GM19395 (cell line): ENCODE data around the gene CPEB4.

Source experiments
- ATAC-seq: cut with Tn5 transposase; IDR thresholded peaks from one replicate; pipeline ENCODE4 v1.9.1; 2021; ENCODE audit warnings: mild to moderate bottlenecking, moderate library complexity; ENCODE audit not compliant: unreplicated experiment

CPEB4 gene

GRCh38 chr5:173911623-173912022 is 23.5 kb downstream of the CPEB4 start:
- no peak for ATAC-seq

- no peak for ATAC-seq
Observed at GRCh38 chr5:173913686-173914321, 25.7 kb downstream of the CPEB4 start.

GRCh38 chr5:173915310-173916014 is 27.3 kb downstream of the CPEB4 start:
- no peak for ATAC-seq

GRCh38 chr5:173916233-173916632 is 28.1 kb downstream of the CPEB4 start:
- no peak for ATAC-seq

GRCh38 chr5:173917788-173918786 is 29.9 kb downstream of the CPEB4 start:
- peak; percentile 95 for ATAC-seq

GRCh38 chr5:173919443-173919842 is 31.3 kb downstream of the CPEB4 start:
- ATAC-seq: no peak

GRCh38 chr5:173920024-173920753 is 32.0 kb downstream of the CPEB4 start:
- ATAC-seq: no peak

- no peak for ATAC-seq
Observed at GRCh38 chr5:173920866-173921555, 32.9 kb downstream of the CPEB4 start.

- ATAC-seq: no peak
Observed at GRCh38 chr5:173922527-173922926, 34.4 kb downstream of the CPEB4 start.

GRCh38 chr5:173923218-173924095 is 35.3 kb downstream of the CPEB4 start:
- ATAC-seq: no peak

- ATAC-seq: no peak
Observed at GRCh38 chr5:173924899-173925298, 36.8 kb downstream of the CPEB4 start.

- ATAC-seq: no peak
Observed at GRCh38 chr5:173925449-173926071, 37.4 kb downstream of the CPEB4 start.

GRCh38 chr5:173926359-173926758 is 38.2 kb downstream of the CPEB4 start:
- ATAC-seq: no peak

- ATAC-seq: no peak
Observed at GRCh38 chr5:173928871-173929574, 40.9 kb downstream of the CPEB4 start.

- ATAC-seq: no peak
Observed at GRCh38 chr5:173932695-173933139, 44.6 kb downstream of the CPEB4 start.

- no peak for ATAC-seq
Observed at GRCh38 chr5:173933901-173934300, 45.8 kb downstream of the CPEB4 start.

- no peak for ATAC-seq
Observed at GRCh38 chr5:173935396-173935795, 47.2 kb downstream of the CPEB4 start.

GRCh38 chr5:173940269-173940668 is 52.1 kb downstream of the CPEB4 start:
- no peak for ATAC-seq
